DMS153 (cell line): ENCODE data around the gene RRP1.

Experiments used
- DNase-seq: peaks from one replicate; lab custom pipeline; 2025; lab: John Stamatoyannopoulos, UW

The RRP1 gene

GRCh38 chr21:43777953-43778352 is 11.4 kb upstream of the RRP1 start:
- no peak for DNase-seq

DNA sequence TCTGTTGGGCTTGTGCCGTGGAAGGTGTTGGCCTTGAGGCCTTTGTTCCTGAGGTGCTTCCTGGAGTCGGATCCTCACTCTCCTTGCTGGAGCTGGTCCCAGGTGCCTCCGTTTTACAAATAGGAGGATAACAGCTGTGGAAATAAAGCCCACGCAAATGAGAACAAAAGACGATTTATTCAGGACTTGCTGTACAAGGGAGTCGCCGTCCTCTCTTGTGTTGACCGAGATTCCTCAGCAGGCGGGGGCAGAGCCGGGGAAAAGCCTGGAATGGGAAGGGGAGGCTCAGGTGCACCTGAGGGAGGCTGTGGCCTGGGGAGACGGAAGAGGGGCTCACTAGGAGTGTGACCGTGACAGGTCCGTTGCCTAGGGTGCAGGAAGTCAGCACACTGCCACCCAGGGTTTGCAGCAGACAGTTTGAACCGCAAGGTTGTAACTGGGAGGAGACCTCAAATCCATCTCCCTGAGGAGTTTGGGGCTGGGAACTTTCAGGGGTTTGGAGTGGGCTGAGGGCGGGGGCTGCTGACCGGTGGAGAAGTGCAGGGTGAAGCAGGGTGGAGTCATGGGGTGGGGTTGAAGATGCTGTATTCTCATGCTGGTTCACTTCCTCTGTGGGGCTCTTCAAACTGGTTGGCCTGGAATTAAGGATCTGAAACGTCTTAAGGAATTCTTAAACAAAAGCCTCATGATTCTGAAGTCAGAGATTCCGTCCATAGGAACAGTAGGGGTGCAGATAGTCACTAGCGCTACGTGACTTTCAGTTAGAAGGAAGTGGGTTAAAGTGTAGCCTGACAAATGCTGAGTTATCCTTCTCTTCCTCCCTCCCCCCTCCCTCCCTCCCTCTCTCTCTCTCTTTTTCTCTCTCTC is 10.7 kb upstream of the RRP1 start:
- no peak for DNase-seq

DNA sequence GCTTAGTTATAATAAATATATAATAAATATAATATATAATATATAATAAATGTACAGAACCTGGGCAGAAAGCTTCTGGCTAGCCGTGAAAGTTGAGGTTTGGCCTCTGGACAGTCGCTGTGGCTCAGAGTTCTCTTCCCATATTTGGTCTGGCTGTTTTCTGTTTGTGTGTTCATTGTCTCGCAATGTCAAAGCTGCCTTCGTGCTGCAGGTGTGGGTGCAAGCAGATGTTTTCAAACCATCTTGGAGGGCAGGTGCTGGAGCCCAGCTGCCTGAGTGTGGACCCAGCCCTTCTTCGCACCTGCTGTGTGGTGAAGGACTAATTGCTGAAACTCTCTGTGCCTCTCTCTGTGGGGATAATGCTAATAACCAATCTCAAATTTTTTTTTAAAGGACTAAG is 9.7 kb upstream of the RRP1 start:
- DNase-seq: no peak

- DNase-seq: no peak
These were observed 7.5 kb upstream of the RRP1 start for GRCh38 chr21:43781846-43782245.

DNA sequence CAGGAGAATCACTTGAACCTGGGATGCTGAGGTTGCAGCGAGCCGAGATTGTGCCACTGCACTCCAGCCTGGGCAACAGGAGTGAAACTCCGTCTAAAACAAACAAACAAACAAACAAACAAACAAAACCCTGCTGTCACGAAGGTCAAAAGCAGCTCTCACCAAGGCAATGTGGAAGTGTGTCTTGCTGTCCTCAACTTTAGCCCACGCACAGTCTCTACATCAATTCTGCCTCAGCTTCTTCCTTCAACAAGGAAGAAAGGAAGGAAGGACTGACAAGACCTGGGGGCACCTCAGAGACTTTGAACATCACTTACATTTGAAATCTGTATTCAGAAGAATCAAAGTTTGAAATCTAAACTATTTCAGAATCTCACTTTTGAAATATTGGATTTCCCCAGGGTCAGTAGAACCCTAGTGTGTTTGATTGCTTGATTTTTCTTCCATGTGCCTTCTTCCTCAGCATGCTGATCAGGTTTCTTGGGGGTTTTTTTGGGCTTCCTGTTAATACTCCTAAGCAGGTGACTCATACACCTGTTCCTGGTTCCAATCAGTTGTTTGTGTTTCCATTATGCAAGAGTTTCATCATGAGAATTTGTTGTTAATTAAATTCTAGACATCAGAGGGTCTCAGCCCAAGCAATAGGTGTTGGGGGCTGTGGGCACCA is 6.8 kb upstream of the RRP1 start:
- no peak for DNase-seq

DNA sequence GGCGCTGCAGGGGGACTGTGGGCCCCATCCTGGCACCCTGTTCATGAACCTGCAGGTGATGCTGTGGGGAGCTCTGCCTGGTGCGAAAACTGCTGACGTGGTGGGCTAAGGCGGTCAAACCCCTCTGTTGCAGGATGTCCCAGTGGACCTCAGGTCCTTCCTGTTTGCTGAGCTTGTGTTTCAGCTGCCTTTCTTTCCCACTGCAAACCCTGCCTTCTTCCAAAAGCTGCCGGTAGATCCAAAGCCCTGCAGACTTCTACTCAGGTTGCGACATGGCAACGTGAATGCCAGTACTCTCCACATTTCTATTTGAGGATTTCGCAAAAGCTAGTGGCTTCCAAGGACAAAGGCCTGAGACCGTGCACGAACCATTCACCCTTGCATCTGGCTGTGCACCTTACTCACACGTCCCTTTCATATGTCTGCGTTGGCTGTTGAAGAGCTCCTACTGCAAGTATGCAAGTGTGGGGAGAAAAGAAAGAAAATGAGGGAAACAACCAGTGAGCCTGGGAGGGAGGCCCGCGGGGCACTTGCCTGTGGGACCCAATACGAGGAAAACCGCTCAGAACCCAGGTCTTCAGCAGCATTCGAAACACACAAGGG is 6.2 kb upstream of the RRP1 start:
- no peak for DNase-seq

GRCh38 chr21:43785134-43785533 is 4.2 kb upstream of the RRP1 start:
- DNase-seq: no peak

GRCh38 chr21:43786300-43786806 is 3.0 kb upstream of the RRP1 start:
- DNase-seq: no peak

GRCh38 chr21:43786807-43787440 is 2.5 kb upstream of the RRP1 start:
- no peak for DNase-seq

DNA sequence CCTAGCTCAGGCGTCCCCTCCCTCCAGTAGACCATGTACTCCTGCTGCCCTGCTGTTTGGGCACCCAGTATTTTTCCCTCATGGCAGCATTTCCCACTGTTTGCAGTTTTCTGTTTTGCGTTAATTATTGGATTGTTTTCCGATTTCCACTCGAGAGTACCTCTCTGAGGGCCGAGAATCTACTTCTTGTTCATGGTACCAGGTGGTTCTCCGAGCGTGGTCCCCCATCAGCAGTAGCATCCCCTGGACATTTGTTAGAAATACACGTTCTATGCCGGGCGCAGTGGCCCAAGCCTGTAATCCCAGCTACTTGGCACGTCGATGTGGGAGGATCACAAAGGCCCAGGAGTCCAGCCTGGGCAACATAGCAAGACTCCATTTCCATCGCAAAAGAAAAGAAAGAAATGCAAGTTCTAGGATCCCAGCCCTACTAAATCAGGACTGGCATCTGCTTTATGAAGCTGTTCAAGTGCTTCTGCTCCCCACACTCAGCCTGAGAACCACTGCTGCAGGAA is 690 bp downstream of the RRP1 start:
- no peak for DNase-seq

DNA sequence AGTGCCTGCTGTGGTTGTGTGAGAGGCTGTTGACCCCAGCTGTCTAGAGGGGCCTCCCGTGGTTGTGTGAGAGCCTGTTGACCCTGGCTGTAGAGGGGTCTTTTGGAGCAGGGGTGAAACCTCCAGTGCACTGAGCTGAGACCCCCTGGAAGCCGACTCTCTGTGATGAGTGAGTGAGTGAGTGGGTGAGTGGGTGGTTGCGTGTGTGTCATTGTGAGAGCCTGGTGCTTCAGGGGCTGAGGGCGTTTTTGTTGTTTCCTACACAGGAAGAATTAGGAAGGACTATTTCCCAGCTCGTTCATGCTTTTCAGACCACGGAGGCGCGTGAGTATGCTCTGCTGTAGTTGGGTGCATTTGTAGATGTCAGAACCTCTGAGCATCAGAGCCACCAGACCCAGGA is 3.0 kb downstream of the RRP1 start:
- DNase-seq: no peak

GRCh38 chr21:43793243-43793642 is 3.9 kb downstream of the RRP1 start:
- DNase-seq: no peak

DNA sequence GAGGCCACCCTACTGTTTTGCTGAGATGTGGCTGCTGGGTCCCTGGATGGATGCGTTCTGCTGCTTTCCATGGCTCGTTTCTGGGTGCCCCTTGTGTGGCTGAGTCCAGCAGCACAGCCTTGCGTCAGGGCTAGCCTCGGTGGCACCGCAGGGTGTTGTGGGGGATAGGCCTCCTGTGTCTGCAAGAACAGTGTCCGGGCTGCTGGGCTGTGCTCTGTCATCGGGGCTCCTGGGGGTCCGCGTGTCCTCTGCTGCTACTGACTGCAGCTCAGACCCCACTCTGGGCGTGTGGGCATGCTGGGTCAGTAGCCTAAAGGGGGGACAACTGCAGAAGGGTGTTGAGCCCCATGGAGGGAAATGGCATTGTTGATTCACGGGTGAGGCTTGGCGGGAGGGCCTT is 4.9 kb downstream of the RRP1 start:
- no peak for DNase-seq

DNA sequence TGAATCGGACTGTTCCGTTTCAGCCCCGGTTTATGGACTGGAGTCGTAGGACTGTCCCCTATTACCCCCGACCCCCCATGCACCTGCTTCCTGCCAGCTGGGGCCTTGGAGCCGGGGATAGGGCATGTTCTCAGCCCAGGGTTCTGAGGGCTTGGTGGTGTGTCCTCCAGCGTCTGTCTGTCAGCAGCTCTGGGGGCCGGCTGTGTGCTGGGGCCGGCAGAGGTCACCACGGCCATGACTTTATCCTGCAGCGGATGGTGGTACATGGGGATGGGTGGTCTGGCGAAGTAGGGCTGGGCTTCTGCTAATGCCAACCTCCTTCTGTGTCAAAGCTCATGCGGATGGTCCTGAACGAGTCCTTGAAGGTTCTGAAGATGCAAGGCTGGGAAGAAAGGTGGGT is 5.5 kb downstream of the RRP1 start:
- no peak for DNase-seq

DNA sequence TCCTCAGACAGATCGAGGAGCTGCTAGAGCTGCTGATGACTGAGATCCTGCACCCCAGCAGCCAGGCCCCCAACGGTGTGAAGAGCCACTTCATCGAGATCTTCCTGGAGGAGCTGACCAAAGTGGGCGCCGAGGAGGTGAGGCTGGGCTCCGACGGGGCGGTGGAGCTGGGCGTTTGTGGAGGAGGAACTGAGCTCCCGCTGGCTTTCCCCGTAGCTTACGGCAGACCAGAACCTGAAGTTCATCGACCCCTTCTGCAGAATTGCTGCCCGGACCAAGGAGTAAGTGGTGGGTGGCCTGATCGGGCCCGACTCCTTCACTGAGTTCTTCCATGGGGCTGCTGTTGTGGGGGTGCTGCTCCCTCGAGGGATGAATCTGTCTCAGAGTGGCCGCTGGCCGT is 8.0 kb downstream of the RRP1 start:
- DNase-seq: no peak

DNA sequence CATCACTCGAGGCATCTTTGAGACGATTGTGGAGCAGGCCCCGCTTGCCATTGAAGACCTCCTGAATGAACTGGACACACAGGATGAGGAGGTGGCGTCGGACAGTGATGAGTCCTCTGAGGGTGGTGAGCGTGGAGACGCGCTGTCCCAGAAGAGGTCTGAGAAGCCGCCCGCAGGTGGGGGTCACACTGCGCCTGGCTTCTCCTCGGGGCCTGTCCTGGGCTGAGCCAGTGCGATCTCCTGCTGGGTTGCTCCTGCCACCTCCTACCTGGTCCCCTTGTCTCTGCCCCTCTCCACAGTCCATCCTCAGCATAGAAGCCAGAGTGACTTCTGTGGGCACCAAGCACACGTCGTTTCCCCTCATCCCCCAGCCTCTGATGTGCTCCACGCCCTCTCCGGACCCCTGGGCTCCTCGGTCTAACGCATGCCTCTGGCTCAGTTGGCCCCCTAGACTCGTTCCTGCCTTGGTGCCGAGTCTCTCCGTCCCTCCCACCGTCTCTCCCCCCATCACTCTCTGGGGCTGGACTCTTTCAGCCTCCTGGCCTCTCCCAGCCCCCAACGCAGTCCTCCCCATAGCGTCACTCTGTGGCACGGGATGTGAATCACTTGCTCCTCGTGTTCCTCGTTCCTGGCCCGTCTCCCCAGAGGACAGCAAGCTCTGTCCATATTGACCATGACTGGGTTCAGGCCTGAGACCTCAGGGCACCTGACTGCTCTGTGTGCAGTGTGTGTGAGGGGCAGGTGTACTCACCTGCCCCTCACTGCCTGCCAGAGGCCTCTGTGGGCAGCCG is 8.7 kb downstream of the RRP1 start:
- DNase-seq: no peak

- DNase-seq: no peak
These were observed 10.0 kb downstream of the RRP1 start for GRCh38 chr21:43799301-43799840.

DNA sequence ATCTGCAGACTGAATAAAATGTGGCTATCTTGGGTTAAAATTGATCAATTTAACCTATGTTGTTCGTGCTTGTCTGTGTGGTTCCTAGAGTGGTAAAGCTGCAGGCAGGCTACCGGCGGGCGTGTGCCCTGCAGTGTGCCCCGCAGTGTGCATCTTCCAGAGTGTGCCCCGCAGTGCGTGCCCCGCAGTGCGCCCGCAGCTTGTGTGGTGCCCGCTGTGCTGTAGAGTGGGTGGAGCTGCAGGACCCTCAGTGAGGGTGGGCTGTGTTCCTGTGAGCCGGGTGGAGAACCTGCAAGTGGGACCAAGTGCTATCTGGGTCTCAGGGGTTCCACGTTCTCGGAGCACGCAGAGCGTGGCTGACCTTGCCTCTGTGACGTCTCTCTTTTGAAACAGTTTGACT is 10.7 kb downstream of the RRP1 start:
- no peak for DNase-seq

- no peak for DNase-seq
These were observed 11.2 kb downstream of the RRP1 start for GRCh38 chr21:43800566-43800965.

GRCh38 chr21:43801006-43801783 is 11.8 kb downstream of the RRP1 start:
- no peak for DNase-seq
